ENCODE results near the gene ZNF549.

Gene ZNF549

GRCh38 chr19:57606931-57607330, 79.8 kb downstream of the ZNF549 start:
- TF ChIP-seq CTCF (IDR thresholded peaks at IDR 0.05; ENCODE audit: poor library complexity, severe bottlenecking) = no peak
- Histone ChIP-seq H3K4me3 (ENCODE audit: severe bottlenecking) (no peak overlapping the region), H3K9me3 (ENCODE audit: severe bottlenecking) (peaks cover 12% of the 10 kb centered on the region), H3K27ac (ENCODE audit: poor library complexity, severe bottlenecking) (no peak overlapping the region), H3K4me1 (ENCODE audit: insufficient read depth, poor library complexity, severe bottlenecking) (no peaks in the 10 kb centered on the region), H3K36me3 (ENCODE audit: low read depth) (peaks cover 45% of the 10 kb centered on the region), H3K27me3 (ENCODE audit: insufficient read depth, poor library complexity, severe bottlenecking) (no peaks in the 10 kb centered on the region)
- ATAC-seq (ENCODE audit: low read depth) (no peak), DNase-seq (ENCODE audit: low spot score) (no peak)
